SK-N-SH treated with all-trans-retinoic acid at 6 μM for 48 hours (cell line): ENCODE data around the gene KDM4B.

Source experiments
- CREB5 ChIP-seq: fragments of 250-450 bp; sonication (Bioruptor Pico); IDR thresholded peaks from 2 replicates; pipeline ENCODE4 v1.5.1; 2020; ENCODE audit warnings: low read depth, mild to moderate bottlenecking, moderate library complexity
- TSHZ2 ChIP-seq: fragments of 250-450 bp; sonication (Bioruptor Pico); IDR thresholded peaks from 2 replicates; pipeline ENCODE4 v1.5.0; 2020; ENCODE audit warnings: mild to moderate bottlenecking, moderate library complexity
- ZFP3 ChIP-seq: fragments of 250-450 bp; sonication (Bioruptor Pico); IDR thresholded peaks from 2 replicates; pipeline ENCODE4 v1.5.0; 2020; ENCODE audit warnings: mild to moderate bottlenecking, moderate library complexity
- ZFP30 ChIP-seq: fragments of 450-650 bp; formaldehyde crosslinking; IDR thresholded peaks from 2 replicates; pipeline ENCODE4 v1.5.0; 2022; ENCODE audit warnings: mild to moderate bottlenecking, moderate library complexity
- ZNF70 ChIP-seq: fragments of 450-650 bp; formaldehyde crosslinking; IDR thresholded peaks from 2 replicates; pipeline ENCODE4 v1.5.0; 2020; ENCODE audit warnings: mild to moderate bottlenecking, moderate library complexity
- TF ChIP-seq, protein P1 (sequence below): fragments of 250-450 bp; sonication (Bioruptor Pico); IDR thresholded peaks from 2 replicates; pipeline ENCODE4 v1.8.0; 2020; ENCODE audit warnings: mild to moderate bottlenecking, moderate library complexity, borderline replicate concordance
- TF ChIP-seq, protein P2 (sequence below): fragments of 250-450 bp; sonication (Bioruptor Pico); IDR thresholded peaks from 2 replicates; pipeline ENCODE4 v1.5.1; 2021; ENCODE audit warnings: mild to moderate bottlenecking, moderate library complexity
- TF ChIP-seq, protein P3 (sequence below): fragments of 250-450 bp; sonication (Bioruptor Pico); IDR thresholded peaks from 2 replicates; pipeline ENCODE4 v1.8.0; 2021; ENCODE audit warnings: low read depth, mild to moderate bottlenecking, moderate library complexity, borderline replicate concordance

- TF ChIP-seq, protein P1, sequence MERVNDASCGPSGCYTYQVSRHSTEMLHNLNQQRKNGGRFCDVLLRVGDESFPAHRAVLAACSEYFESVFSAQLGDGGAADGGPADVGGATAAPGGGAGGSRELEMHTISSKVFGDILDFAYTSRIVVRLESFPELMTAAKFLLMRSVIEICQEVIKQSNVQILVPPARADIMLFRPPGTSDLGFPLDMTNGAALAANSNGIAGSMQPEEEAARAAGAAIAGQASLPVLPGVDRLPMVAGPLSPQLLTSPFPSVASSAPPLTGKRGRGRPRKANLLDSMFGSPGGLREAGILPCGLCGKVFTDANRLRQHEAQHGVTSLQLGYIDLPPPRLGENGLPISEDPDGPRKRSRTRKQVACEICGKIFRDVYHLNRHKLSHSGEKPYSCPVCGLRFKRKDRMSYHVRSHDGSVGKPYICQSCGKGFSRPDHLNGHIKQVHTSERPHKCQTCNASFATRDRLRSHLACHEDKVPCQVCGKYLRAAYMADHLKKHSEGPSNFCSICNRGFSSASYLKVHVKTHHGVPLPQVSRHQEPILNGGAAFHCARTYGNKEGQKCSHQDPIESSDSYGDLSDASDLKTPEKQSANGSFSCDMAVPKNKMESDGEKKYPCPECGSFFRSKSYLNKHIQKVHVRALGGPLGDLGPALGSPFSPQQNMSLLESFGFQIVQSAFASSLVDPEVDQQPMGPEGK: no peak
- TF ChIP-seq TSHZ2 (CRISPR knock-in tag): no peak
- TF ChIP-seq, protein P2, sequence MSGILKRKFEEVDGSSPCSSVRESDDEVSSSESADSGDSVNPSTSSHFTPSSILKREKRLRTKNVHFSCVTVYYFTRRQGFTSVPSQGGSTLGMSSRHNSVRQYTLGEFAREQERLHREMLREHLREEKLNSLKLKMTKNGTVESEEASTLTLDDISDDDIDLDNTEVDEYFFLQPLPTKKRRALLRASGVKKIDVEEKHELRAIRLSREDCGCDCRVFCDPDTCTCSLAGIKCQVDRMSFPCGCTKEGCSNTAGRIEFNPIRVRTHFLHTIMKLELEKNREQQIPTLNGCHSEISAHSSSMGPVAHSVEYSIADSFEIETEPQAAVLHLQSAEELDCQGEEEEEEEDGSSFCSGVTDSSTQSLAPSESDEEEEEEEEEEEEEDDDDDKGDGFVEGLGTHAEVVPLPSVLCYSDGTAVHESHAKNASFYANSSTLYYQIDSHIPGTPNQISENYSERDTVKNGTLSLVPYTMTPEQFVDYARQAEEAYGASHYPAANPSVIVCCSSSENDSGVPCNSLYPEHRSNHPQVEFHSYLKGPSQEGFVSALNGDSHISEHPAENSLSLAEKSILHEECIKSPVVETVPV (CRISPR knock-in tag): no peak
- TF ChIP-seq ZFP30 (CRISPR knock-in tag): no peak
- TF ChIP-seq, protein P3, sequence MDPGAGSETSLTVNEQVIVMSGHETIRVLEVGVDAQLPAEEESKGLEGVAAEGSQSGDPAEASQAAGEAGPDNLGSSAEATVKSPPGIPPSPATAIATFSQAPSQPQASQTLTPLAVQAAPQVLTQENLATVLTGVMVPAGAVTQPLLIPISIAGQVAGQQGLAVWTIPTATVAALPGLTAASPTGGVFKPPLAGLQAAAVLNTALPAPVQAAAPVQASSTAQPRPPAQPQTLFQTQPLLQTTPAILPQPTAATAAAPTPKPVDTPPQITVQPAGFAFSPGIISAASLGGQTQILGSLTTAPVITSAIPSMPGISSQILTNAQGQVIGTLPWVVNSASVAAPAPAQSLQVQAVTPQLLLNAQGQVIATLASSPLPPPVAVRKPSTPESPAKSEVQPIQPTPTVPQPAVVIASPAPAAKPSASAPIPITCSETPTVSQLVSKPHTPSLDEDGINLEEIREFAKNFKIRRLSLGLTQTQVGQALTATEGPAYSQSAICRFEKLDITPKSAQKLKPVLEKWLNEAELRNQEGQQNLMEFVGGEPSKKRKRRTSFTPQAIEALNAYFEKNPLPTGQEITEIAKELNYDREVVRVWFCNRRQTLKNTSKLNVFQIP: no peak
- no peak for TF ChIP-seq ZNF70
- TF ChIP-seq ZFP3 (CRISPR knock-in tag): no peak
- TF ChIP-seq CREB5: no peak
These were observed 72.4 kb downstream of the KDM4B start for GRCh38 chr19:5041168-5041912.
